D721Med (cell line): ENCODE results near the gene MYADM.

Experiments used
- DNase-seq: peaks from one replicate; pipeline ENCODE4 v3.0.0; 2011; ENCODE audit warnings: low spot score; ENCODE audit not compliant: insufficient read length
- FAIRE-seq: peaks from 2 replicates; lab custom pipeline; 2011; peaks lifted over from hg19 to GRCh38; lab: Jason Lieb, UNC
- TF ChIP-seq, protein P1 (sequence below): IDR thresholded peaks from 2 replicates; pipeline ENCODE4 v1.5.1; 2012; ENCODE audit warnings: mild to moderate bottlenecking, control low read depth; ENCODE audit not compliant: insufficient read depth; ENCODE audit errors: missing control alignments

The MYADM gene

DNA sequence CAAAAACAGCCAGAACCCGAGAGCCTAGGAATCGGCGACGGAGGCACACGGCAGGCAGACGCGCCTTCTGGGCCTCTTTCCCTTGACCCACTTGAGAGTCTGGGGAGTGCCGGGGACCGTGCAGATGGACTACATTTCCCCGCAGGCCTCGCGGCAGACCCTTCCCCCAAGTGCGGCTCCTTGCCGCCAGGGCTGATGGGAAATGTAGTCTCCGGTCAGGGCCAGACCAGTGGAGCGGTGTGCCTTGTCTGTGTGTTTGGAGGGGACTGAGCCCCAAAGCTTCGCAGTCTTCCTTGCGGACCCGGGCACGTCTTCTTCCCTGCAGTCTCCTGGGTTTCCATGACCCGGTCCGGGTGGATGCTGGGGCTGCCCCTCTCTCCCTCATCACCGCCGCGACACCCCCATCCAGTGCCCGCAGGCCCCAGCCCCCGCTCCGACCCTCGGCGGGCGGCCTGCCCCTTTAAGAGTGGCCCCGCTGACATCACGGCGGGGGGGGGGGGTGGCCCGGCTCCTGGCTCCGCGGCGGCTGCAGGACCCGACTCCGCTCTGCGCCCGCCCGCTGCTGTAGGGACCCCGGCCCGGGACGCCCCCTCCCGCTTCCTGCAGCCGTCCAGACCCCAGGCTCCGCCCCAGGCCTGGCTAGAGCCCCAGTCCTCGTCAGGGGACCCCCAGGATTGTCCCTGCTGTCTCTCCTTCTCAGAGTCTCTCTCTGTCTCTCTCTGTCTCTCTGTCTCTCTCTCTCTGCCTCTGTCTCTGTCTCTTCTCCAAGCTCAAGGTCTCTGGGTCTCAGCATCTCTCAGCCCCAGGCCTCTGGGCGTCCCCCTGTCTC is 40.6 kb downstream of the MYADM start:
- DNase-seq (peak; percentile 87), FAIRE-seq (no peak)
- TF ChIP-seq, protein P1, sequence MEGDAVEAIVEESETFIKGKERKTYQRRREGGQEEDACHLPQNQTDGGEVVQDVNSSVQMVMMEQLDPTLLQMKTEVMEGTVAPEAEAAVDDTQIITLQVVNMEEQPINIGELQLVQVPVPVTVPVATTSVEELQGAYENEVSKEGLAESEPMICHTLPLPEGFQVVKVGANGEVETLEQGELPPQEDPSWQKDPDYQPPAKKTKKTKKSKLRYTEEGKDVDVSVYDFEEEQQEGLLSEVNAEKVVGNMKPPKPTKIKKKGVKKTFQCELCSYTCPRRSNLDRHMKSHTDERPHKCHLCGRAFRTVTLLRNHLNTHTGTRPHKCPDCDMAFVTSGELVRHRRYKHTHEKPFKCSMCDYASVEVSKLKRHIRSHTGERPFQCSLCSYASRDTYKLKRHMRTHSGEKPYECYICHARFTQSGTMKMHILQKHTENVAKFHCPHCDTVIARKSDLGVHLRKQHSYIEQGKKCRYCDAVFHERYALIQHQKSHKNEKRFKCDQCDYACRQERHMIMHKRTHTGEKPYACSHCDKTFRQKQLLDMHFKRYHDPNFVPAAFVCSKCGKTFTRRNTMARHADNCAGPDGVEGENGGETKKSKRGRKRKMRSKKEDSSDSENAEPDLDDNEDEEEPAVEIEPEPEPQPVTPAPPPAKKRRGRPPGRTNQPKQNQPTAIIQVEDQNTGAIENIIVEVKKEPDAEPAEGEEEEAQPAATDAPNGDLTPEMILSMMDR = no peak

DNA sequence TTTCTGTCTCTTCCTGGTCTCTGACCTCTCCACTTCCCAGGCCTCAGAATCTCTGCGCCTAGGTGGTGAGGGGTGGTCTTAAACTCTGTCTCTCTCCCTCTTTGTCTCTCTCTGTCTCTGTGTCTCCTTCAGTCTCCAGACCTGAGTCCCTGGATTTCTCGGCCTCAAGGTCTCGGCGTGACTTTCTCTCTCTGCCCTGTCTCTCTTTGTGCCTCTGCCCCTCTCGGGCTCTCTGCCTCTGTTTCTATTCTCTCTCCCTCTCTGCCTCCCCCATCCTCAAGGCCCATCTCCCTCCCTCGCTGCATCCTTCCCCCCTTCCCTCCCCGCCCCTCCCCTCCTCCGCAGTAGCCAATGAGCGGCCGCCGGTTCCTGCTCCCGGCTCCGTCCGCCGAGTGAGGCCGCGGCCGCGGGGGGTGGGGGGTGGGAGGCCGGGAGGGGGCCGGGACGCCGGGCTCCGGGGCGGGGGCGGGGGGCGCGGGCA is 41.3 kb downstream of the MYADM start, which contains the start of gene CACNG7:
Gene CACNG7, plus strand, starts transcription at position 344 of the 481 bp plus-strand sequence. CDS start 3,554 bp downstream, outside the sequence.
- peak; percentile 82 for DNase-seq
- FAIRE-seq = no peak
- TF ChIP-seq, protein P1 = no peak

DNA sequence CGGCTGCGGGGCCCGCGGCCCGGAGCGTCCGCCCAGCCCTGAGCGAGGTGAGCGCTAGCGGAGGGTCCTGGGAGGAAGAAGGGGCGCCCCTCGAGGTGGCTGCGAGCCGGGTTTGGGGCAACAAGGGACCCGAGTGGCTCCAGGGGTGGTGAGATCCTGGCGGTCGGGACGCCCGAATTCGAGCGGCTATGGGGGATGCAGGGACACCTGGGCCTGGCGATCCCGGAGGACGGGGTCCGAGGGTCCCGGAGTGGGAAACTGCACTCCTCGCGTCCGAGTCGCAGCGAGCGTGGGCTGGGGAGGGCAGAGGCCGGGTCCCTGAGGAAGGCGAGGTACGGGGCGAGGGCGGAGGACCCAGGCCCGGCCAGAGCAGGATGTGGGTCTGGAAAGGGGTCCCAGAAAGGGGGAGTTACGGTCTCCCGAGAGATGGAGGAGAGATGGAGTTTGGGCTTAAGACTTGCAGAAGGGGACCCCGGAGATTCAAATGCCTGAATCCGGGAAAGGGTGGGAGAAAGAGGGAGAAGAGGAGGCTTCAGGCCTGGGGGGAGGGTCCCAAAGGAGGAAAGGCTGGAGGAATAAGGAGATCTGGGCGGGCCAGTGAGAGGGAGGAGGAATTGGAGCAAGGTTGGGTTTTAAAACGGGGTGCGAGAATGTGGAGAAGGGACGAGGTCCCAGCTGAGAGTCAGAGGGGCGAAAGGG is 41.9 kb downstream of the MYADM start:
- TF ChIP-seq, protein P1 = no peak
- FAIRE-seq (no peak), DNase-seq (no peak)

DNA sequence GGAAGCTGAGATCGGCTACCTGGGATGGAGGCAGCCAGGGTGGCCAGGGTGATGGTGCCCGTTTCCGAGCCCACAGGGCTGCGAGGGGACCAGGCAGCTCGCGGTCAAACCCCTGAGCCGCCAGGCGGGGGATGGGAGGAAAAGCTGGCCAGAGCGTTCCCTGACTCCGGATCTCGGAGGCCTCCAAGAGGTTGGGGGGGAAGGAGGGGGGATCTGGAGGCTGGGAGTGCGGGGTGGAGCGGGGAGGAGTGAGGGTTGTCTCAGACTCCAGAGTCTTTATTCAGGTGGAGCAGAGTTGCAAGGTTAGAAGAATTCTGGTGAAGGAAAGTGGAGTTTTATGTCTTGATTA is 42.5 kb downstream of the MYADM start:
- no peak for DNase-seq
- FAIRE-seq = no peak
- TF ChIP-seq, protein P1 = no peak

DNA sequence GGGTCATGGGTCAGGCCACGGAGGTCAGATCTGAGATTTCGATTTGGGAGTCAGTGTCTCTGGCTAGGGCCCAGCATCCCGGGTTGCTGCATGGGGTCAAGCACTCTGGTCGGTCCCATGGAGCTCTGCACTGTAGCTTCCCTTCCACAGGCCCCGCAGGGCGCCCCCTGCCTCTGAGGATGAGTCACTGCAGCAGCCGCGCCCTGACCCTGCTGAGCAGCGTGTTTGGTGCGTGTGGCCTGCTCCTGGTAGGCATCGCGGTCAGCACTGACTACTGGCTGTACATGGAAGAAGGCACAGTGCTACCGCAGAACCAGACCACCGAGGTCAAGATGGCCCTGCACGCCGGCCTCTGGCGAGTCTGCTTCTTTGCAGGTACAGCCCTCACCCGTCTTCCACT is 45.0 kb downstream of the MYADM start:
- DNase-seq = no peak
- no peak for FAIRE-seq
- TF ChIP-seq, protein P1 = peak; percentile 20

DNA sequence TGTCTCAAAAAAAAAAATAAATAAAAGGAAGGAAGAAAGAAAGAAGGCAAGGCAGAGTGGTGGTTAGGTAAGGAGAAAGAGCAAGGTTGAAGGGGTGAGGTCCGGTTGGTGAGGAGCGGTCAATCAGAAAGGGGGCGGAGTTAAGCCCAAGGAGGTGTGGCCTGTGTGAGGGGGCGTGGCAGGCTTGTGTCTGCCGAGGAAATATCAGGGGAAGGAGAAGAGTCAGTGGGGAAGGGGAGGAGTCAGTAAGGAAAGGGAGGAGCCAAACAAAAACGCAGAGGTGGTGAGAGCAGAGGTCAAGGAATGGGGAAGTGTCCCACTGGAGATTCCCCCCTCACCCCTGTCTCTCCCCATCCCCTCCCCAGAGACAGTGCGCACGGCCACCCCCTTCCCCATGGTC is 47.3 kb downstream of the MYADM start:
- TF ChIP-seq, protein P1 = no peak
- DNase-seq = no peak
- FAIRE-seq = no peak
